ENCODE results near the gene COL16A1. TPM values are rescaled to one million over a fixed set of nuclear protein-coding genes. Genes with fewer than 3 reads are reported as not detected.
A peak's percentile ranks its signal among the peaks of the same experiment; 100 is the strongest.

COL16A1 gene
- total and polyA plus RNA-seq, 2 of the 4 experiments (the other 2 are of a cell fraction), result 34.2 to 62.8 TPM

DNA sequence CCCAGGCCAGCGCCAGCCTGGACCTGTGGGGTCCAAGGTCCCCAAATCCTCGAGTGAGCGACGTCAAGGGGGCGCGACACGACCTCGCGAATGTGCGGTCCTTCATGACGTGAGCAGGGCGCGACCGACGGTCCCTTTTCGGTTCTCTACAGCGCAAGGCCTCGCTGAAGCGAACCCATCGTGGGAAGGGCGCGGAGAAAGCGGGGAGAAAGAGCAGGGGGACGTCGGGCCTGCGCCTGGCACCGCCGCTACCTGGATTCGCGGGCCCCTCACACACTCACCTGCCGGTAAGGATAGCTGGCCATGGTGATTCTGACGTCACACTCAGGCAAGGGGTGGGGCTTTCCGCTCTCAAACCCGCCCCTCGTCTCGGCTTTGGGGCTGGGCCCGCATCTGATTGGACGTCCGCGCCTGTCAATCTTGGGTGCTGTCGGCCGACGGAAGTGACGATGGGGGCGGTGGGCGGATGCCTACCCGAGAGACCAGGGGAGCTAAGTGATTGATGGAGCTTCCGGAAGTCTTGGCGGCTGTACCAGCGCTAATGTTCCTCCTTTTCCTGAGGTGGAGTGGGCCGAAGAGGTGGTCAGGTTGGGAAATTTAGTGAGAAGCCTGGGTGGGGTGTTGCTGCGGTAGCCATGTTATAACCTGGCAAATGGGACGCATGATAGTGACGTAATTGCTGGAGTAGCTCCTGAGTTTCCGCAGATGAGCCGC lies 59.1 kb downstream of the COL16A1 start, which contains the start of gene PEF1:
TSS of gene PEF1 (minus strand) at position 317 of the 714 bp plus-strand sequence. CDS start at position 305, 12 bp downstream.
- Histone ChIP-seq H4K91ac (ENCODE audit: insufficient read depth, low read depth, low read length) (peak within 1 kb of the TSS; percentile 93), H3K4me2 (ENCODE audit: low read depth, low read length) (peak within 1 kb of the TSS; percentile 94), H2AK9ac (replicated peaks; ENCODE audit: low read depth, low read length, poor library complexity) (peak within 1 kb of the TSS; percentile 99), H3K14ac (replicated peaks; ENCODE audit: low read depth, low read length) (peak within 1 kb of the TSS; percentile 72), H2BK120ac (ENCODE audit: low read depth, low read length) (peak within 1 kb of the TSS; percentile 91), H3K56ac (ENCODE audit: extremely low read depth, insufficient read depth, low read length) (peak within 1 kb of the TSS; percentile 88), H3K9ac (ENCODE audit: low read depth, low read length) (peak within 1 kb of the TSS; percentile 93), H2AFZ (replicated peaks; ENCODE audit: low read length, poor library complexity) (peak within 1 kb of the TSS; percentile 98), H3K4ac (ENCODE audit: low read depth, low read length) (peak within 1 kb of the TSS; percentile 89), H3K18ac (ENCODE audit: low read depth, low read length) (peak within 1 kb of the TSS; percentile 30; the same call in 1 of the 2 replicates), H3K79me1 (ENCODE audit: low read depth in 1 of 2, low read length in 2 of 2) (peaks cover 19 to 46% of the 10 kb centered on the region in 2 experiments), H4K5ac (ENCODE audit: low read depth, low read length) (peak within 1 kb of the TSS; percentile 84), H2AK5ac (ENCODE audit: low read depth, low read length) (peak within 1 kb of the TSS; percentile 87), H4K8ac (ENCODE audit: low read depth in 2 of 2, low read length in 2 of 2) (peak within 1 kb of the TSS; percentile 99), H3K36me3 (ENCODE audit: control insufficient read depth, insufficient read depth, low read length) (no peaks in the 10 kb centered on the region), H2BK15ac (ENCODE audit: low read depth, low read length) (peak within 1 kb of the TSS; percentile 86; the same call in 1 of the 3 replicates), H2BK5ac (ENCODE audit: low read depth, low read length, poor library complexity, severe bottlenecking) (peak within 1 kb of the TSS; percentile 94), H4K20me1 (ENCODE audit: insufficient read depth, low read length) (peaks cover 6% of the 10 kb centered on the region), H2BK20ac (ENCODE audit: low read depth, low read length) (peak within 1 kb of the TSS; percentile 70; the same call in 1 of the 2 replicates), H3K27me3 (ENCODE audit: control insufficient read depth, insufficient read depth, low read length) (no peaks in the 10 kb centered on the region), H3K27ac (ENCODE audit: insufficient read depth, low read length) (peak within 1 kb of the TSS; percentile 86), H3K9me1 (ENCODE audit: insufficient read depth, low read length) (peaks cover 13% of the 10 kb centered on the region), H3K4me3 (ENCODE audit: insufficient read depth, low read depth, low read length) (peak within 1 kb of the TSS; percentile 65), H3K23ac (ENCODE audit: low read depth, low read length) (peak within 1 kb of the TSS; percentile 75), H3K9me3 (ENCODE audit: control insufficient read depth, insufficient read depth, low read length) (no peaks in the 10 kb centered on the region), H3K4me1 (ENCODE audit: control insufficient read depth, insufficient read depth, low read length) (peaks cover 8% of the 10 kb centered on the region)
- ATAC-seq (ENCODE audit: low read depth) (peak; percentile 93), DNase-seq (peak; percentile 97)
- POLR2A ChIA-PET (ENCODE audit: unreplicated experiment), result no interaction called here
- in situ Hi-C loops (cut with MboI; ENCODE audit: low sequenced_read_pairs) (no loop called here), intact Hi-C loops (cut with micrococcal nuclease) (no loop called here), dilution Hi-C loops (cut with HindIII; ENCODE audit: low sequenced_read_pairs, unreplicated experiment) (no loop called here)
- CTCF ChIA-PET, result interaction anchor here (0.6 to 1.9 kb wide), 6 partner anchors 12 to 740 kb away, joined by 3 to 5 read pairs (median 4); partner anchors contain the start of gene COL16A1
- TF ChIP-seq MXI1 (IDR thresholded peaks at IDR 0.05; ENCODE audit: borderline replicate concordance, low read depth, low read length) (peak; percentile 12; the same call in 1 of the 2 replicates), POLR2A (IDR thresholded peaks at IDR 0.05; ENCODE audit: low read depth, low read length) (peak; percentile 53; the same call in 1 of the 2 replicates), NFE2L2 (IDR thresholded peaks at IDR 0.05; ENCODE audit: low read depth, low read length) (no peak), CEBPB (IDR thresholded peaks at IDR 0.05; ENCODE audit: low read depth, low read length) (peak; percentile 74)
- BruUV-seq (replicated peaks), result no TSS peak
- 1% methylated on average over 27 of the region's 56 CpGs; no CpG with 5 or more reads in 1 of the 2 experiments for WGBS, 2 experiments (ENCODE audit: extremely low coverage in 2 of 2, insufficient read length in 1 of 2)

All from IMR-90 (cell line).